ENCODE measurements around the gene PTOV1. TPM values are rescaled to one million over a fixed set of nuclear protein-coding genes. Genes with fewer than 3 reads are reported as not detected.

The PTOV1 gene
- total and polyA plus RNA-seq, 10 of the 15 experiments (the other 5 are each of a cell fraction or from before 2014, with no cell fraction given), result 3.2 to 83.5 (median 22.3) TPM

DNA sequence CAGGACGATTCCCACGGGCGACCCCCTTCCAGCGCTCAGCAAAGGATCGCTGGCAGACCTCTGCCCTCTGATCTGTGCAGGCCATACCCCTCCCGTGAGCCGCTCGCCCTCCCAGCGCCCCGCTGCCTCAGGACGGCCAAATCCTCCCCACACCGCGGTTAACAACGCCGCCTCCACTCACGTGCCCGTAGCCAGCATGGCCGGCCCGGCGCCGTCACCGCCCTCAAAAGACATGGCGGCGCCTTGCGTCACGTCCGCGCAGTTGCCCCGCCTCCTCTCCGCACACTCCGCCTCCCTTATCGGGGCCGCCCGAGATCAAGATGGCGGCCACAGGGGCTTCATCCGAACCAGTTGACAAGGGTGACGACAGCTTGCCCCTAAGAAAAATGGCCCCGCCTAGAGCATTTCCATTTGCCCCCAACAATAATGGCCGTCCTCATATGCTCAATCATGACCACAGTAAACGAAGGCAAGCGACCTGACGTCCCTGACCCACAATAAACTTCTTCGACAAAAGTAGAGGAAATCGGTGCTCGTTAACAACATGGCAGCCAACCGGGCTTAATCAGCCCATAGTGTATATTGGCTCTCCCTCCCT, 25.6 kb downstream of the PTOV1 start (continued):
- TF ChIP-seq RAD51 (IDR thresholded peaks at IDR 0.05), result peak; percentile 19; the same call in 1 of the 2 replicates
- no peak for TF ChIP-seq TCF3 (IDR thresholded peaks at IDR 0.05; ENCODE audit: borderline replicate concordance, insufficient read depth, low read depth, low read length)
- no peak for TF ChIP-seq CBFB (IDR thresholded peaks at IDR 0.05; ENCODE audit: low read depth)
- TF ChIP-seq SIX5 (IDR thresholded peaks at IDR 0.05; ENCODE audit: low read depth, low read length, severe bottlenecking), result peak; percentile 89
- TF ChIP-seq NFIC (IDR thresholded peaks at IDR 0.05; ENCODE audit: low read depth, low read length), result no peak
- no peak for TF ChIP-seq ZBED1 (IDR thresholded peaks at IDR 0.05; ENCODE audit: borderline replicate concordance)
- peak; percentile 73 for TF ChIP-seq MXI1 (IDR thresholded peaks at IDR 0.05; ENCODE audit: low read depth, low read length)
- TF ChIP-seq, protein P1, sequence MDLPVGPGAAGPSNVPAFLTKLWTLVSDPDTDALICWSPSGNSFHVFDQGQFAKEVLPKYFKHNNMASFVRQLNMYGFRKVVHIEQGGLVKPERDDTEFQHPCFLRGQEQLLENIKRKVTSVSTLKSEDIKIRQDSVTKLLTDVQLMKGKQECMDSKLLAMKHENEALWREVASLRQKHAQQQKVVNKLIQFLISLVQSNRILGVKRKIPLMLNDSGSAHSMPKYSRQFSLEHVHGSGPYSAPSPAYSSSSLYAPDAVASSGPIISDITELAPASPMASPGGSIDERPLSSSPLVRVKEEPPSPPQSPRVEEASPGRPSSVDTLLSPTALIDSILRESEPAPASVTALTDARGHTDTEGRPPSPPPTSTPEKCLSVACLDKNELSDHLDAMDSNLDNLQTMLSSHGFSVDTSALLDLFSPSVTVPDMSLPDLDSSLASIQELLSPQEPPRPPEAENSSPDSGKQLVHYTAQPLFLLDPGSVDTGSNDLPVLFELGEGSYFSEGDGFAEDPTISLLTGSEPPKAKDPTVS (IDR thresholded peaks at IDR 0.05; ENCODE audit: low read depth, low read length), result no peak
- TF ChIP-seq, protein P2, sequence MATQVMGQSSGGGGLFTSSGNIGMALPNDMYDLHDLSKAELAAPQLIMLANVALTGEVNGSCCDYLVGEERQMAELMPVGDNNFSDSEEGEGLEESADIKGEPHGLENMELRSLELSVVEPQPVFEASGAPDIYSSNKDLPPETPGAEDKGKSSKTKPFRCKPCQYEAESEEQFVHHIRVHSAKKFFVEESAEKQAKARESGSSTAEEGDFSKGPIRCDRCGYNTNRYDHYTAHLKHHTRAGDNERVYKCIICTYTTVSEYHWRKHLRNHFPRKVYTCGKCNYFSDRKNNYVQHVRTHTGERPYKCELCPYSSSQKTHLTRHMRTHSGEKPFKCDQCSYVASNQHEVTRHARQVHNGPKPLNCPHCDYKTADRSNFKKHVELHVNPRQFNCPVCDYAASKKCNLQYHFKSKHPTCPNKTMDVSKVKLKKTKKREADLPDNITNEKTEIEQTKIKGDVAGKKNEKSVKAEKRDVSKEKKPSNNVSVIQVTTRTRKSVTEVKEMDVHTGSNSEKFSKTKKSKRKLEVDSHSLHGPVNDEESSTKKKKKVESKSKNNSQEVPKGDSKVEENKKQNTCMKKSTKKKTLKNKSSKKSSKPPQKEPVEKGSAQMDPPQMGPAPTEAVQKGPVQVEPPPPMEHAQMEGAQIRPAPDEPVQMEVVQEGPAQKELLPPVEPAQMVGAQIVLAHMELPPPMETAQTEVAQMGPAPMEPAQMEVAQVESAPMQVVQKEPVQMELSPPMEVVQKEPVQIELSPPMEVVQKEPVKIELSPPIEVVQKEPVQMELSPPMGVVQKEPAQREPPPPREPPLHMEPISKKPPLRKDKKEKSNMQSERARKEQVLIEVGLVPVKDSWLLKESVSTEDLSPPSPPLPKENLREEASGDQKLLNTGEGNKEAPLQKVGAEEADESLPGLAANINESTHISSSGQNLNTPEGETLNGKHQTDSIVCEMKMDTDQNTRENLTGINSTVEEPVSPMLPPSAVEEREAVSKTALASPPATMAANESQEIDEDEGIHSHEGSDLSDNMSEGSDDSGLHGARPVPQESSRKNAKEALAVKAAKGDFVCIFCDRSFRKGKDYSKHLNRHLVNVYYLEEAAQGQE (IDR thresholded peaks at IDR 0.05; ENCODE audit: low read depth, low read length), result no peak
- TF ChIP-seq IRF4 (IDR thresholded peaks at IDR 0.05; ENCODE audit: low read depth, low read length), result peak; percentile 46
- TF ChIP-seq EP300 (IDR thresholded peaks at IDR 0.05; ENCODE audit: borderline replicate concordance in 1 of 2, control insufficient read depth in 1 of 2, low read depth in 2 of 2, low read length in 2 of 2), result no peak
- TF ChIP-seq ZNF207 (IDR thresholded peaks at IDR 0.05; ENCODE audit: borderline replicate concordance), result peak; percentile 36; the same call in 1 of the 2 replicates
- TF ChIP-seq ZZZ3 (IDR thresholded peaks at IDR 0.05; ENCODE audit: control insufficient read depth, insufficient read length, low read depth), result no peak
- no peak for TF ChIP-seq NFYA (IDR thresholded peaks at IDR 0.05; ENCODE audit: borderline replicate concordance, low read depth, low read length)
- TF ChIP-seq MYC (IDR thresholded peaks at IDR 0.05; ENCODE audit: insufficient read depth, insufficient read length, insufficient replicate concordance, low read length, severe bottlenecking), result no peak
- no peak for TF ChIP-seq MEF2A (IDR thresholded peaks at IDR 0.05; ENCODE audit: insufficient read depth, low read depth, low read length)
- TF ChIP-seq, protein P3, sequence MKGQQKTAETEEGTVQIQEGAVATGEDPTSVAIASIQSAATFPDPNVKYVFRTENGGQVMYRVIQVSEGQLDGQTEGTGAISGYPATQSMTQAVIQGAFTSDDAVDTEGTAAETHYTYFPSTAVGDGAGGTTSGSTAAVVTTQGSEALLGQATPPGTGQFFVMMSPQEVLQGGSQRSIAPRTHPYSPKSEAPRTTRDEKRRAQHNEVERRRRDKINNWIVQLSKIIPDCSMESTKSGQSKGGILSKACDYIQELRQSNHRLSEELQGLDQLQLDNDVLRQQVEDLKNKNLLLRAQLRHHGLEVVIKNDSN (IDR thresholded peaks at IDR 0.05; ENCODE audit: borderline replicate concordance, extremely low read length, insufficient read depth, low read depth, low read length), result peak; percentile 53
- TF ChIP-seq BRCA1 (IDR thresholded peaks at IDR 0.05; ENCODE audit: low read depth, low read length), result no peak
- TF ChIP-seq ZNF24 (IDR thresholded peaks at IDR 0.05), result no peak
- no peak for TF ChIP-seq BMI1 (IDR thresholded peaks at IDR 0.05; ENCODE audit: borderline replicate concordance)
- no peak for TF ChIP-seq TBL1XR1 (IDR thresholded peaks at IDR 0.05; ENCODE audit: low read depth, low read length)
- peak; percentile 47; the same call in 1 of the 2 replicates for TF ChIP-seq DPF2 (IDR thresholded peaks at IDR 0.05)
- TF ChIP-seq CEBPB (IDR thresholded peaks at IDR 0.05; ENCODE audit: borderline replicate concordance in 1 of 2, low read depth in 2 of 2, low read length in 2 of 2), result no peak; a peak in 1 of 4 replicates

Data from GM12878 (cell line).